HG03039 (cell line): ENCODE measurements around the gene SCFD2.
"Not testable (repeated sequence)": the region's sequence is repeated elsewhere in the genome, so short reads cannot be mapped to it uniquely, and the experiment has no call there.

Source experiments
- ATAC-seq: cut with Tn5 transposase; IDR thresholded peaks from one replicate; pipeline ENCODE4 v1.9.1; 2021; ENCODE audit warnings: mild to moderate bottlenecking, moderate library complexity; ENCODE audit not compliant: unreplicated experiment

Gene SCFD2

DNA sequence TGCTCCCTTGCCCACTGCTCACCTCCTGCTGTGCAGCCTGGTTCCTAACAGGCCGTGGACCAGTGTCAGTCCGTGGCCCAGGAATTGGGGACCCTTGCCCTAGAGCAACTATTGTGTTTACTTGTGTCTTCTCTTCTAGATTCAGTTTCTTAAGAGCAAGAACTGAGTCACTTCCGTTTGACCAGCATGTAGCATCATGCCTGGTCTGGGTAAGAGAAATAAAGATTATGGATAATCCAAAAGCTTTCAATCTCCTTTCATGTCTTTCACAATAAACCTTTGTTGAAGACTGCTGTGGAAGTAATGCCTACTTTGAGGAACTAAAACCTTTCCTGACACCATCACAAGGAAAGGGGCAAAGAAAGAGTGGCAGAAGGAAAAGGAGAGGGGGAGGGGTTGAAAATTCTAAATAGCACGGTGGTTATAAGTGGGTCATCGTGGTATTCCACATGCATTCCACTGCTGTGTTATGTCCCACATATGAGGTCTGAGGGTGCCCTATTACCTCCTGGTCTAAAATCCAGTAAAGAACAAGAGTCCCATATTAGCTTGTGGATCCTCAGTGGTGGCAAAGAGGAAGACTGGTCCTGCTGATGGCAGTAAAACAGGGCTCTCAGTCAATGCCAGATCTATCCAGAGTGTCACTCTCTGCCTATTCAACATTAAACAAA, 370.4 kb downstream of the SCFD2 start:
- ATAC-seq, result no peak

DNA sequence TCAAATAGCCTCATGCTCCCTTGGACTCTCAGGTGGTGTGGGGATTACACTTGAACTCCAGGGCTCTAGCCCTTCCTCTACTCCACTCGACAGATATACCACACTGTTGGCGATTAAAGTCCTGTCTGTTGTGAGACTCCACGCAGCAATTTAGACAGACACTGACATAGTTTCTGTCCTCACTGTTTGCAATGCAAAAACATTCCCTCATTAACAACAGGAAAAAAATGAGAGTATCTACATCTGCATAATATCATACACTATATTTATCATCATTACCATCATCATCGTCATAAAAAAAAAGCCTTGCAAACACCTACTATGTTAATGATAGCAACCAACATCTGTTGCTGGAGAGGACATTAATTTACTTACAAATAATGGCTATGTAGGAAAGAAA, 371.3 kb downstream of the SCFD2 start:
- ATAC-seq, result no peak

DNA sequence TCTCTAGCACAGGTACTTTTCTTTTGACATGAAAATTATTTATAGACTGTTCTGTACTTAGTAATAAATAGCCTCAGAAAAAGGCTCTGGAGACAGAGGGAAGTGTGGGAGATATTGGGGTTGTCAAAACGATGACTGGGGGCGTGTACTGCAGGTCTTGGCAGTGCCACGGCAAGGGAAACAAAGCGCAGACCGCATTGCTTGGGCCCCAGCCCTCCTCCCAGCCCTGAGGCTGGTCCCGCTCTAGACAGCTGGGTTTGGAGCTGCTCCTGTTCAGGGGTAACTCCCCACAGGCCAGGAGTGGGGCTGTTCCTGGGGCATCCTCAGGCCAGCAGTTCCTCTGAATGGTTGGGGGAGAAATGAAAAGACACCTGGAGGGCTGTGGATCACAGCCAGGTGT, 372.1 kb downstream of the SCFD2 start:
- ATAC-seq, result no peak

DNA sequence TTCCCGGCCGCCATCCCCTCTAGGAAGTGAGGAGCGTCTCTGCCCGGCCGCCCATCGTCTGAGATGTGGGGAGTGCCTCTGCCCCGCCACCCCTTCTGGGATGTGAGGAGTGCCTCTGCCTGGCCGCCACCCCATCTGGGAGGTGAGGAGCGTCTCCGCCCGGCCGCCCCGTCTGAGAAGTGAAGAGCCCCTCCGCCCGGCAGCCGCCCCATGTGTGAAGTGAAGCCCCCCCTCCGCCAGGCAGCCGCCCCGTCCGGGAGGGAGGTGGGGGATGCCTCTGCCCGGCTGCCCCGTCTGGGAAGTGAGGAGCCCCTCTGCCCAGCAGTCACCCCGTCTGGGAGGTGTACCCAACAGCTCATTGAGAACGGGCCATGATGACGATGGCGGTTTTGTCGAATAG, 373.3 kb downstream of the SCFD2 start:
- not testable (repeated sequence) for ATAC-seq

DNA sequence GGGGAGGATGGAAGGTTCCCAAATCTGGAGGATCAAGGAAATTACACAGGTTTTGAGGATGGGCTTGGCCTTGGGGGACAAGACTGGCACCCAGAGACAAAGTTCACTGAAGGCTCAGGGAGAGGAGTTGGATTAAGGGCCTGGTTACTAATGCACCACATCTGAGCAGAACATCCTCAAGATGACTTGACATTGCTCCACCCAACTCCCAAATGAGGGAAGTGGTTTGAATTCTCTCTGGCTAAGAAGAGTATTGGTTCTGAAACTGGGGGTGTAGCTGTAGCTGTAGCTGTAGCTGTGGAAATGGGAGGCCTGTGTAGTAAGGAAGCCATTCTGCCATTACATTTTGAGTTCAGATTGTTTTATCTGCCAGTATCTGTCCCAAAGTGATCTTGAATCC, 374.4 kb downstream of the SCFD2 start:
- no peak for ATAC-seq

DNA sequence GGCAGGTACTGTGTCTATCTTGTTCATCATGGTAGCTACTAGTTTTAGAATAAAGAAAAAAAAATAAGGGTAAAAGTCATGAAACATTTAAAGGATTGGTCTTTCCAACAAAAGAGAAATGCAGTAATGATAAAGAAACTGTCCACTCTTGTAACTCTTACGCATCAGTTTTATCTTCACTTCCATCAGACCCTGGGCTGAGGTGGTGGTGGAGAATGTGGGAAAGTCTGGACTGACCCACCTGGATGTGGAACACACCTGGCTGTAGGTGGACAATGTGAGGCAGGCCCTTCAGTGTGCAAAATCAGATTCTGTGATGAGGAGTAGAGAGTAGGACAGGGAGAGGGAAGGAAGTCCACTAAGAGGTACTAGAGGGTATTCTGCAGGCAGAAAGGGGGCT, 375.2 kb downstream of the SCFD2 start:
- ATAC-seq, result no peak

DNA sequence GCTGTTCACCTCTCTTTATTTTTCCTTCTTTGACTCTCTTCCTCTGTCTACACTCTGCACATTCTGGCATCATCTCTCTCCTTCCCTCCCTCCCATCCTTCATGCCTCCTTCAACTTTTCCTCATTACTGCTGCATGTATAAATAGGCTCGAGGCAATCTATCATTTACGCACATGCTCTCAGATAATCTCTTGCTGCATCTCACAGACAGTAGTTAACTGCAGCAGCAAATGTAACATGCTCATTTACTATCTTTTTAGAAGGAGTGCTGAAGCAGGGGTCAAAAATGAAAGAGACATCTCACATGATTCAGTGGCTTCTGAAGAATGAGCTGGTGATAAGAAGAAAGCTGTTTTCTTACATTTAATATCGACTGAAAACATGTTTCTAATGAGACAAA, 376.0 kb downstream of the SCFD2 start:
- no peak for ATAC-seq

DNA sequence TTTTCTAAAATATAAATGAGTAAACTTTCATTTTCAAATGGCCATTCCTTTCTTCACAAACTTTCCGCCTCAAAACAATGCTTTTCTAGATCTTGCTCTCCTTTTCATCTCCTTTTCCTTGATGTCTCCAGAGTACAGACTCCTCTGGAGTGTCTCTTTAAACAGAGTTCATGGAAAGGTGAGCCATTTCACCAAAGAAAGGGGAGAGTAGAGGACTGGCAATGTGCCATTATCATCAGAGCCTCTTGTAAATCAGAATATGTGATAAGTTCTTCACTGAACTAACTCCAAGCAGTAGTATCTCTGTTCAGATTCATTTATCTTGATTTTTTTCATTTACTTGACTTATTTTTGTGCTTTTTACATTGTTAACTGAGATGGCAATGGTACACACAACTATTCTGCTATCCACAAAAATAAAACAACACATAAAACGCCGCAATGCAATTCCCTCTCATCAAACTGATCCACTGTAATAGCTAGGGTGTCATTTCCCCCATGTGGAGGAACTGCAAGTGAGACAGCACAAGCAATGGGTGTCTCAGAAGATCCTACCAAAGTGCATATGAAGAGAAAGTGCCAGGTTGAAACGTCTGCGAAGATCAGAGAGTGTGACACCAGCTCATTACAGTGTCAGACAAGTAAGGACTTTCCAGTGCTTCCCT, 378.3 kb downstream of the SCFD2 start:
- ATAC-seq, result no peak

DNA sequence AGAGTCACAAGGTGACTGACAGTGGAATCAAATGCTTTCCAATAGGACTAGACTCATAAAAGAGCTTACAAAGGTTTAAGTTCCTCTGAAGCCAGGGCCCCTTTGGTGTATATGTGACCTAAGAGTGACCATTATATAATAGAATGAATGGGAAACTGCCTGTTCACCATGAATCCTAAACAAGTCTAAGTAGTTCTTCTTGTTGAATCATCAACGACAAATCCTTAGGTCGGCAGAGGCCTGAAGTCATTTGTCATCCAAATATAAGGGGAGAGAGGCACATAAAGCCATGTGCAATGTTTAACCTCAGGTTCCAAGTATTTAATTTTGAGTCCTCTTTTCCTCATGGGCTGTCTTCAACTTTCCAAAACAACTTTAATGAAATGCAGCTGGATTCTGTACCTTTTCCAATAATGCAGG, 381.4 kb downstream of the SCFD2 start:
- no peak for ATAC-seq

DNA sequence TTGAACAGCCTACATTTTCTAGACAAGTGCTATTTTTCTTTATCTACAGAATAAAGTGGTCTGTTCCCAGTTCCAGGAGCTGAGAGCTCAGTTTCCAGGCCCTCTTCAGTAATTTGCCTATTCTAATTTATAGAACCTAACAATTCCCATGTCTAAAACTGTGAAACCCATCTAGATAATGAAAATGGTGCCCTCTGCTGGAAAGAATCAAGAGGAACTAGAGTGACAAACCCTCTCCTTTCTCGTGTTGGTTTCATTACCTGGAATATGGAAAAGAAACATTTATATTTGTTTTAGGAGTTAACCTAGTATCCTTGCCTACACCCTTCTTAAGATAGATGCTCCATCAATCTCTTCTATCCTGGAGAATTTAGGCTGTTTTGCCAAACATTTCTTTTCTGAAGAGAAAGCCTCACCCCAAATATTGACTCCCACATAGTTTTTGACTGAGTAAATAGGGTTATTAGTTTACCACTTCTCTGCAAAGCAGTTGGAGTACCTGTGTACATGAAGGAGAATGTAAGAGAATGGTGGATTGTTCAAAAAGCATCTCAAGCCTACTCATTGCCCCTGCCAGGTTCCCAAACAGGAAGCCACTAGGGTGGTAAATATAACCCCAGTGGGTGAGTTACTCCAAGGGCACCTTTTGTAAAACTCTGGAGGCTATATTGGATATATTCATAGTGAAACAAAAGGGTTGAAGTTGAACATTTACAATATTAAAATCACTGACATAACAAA, 382.1 kb downstream of the SCFD2 start:
- no peak for ATAC-seq

DNA sequence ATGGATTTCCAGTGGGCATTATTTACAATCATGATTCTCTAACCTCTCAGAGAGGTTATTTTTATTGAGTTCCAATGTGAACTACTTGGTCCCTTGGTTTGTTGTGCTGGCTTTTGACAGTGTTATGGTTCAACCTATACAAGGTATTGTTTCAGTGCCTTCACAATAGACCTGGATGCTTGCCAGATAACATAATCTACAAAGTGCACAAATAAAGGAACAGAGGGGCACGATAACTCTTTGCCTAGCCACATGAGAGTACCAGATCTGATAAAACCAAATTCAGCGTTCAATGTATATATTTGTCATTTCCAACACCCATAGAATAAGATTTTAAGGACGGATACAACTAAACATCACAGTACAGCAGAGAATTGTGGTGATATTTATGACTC, 382.9 kb downstream of the SCFD2 start:
- no peak for ATAC-seq

DNA sequence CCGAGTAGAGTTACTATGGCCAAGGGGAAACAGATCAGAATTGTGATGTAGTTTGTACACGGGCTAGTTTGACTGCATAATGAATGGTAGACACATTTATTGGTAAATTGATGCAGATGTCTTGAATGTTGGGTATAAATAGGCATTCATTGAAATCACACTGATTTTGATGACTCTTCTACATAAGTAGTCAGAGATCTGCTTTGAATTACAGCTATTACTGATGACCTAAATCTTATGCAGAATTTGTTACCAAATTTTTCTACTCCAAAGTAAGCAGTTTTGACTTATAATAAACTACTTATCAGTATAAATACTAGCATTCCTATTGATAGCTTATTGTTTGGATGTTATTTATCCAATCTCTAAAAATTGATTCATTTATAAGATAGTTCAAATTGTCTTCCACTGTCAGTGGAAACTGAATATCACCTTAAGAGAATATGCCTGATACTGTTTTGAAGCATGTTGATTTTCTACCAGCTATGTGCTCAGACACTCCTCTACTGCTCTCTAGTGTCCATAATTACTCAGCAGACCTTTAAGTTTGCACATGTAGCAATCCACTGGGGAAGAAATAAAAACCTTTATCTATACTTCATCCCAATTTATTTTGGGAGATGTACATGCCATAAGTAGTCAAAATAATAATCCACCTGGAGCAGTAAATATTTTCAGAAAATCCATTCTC, 383.5 kb downstream of the SCFD2 start:
- ATAC-seq, result no peak

DNA sequence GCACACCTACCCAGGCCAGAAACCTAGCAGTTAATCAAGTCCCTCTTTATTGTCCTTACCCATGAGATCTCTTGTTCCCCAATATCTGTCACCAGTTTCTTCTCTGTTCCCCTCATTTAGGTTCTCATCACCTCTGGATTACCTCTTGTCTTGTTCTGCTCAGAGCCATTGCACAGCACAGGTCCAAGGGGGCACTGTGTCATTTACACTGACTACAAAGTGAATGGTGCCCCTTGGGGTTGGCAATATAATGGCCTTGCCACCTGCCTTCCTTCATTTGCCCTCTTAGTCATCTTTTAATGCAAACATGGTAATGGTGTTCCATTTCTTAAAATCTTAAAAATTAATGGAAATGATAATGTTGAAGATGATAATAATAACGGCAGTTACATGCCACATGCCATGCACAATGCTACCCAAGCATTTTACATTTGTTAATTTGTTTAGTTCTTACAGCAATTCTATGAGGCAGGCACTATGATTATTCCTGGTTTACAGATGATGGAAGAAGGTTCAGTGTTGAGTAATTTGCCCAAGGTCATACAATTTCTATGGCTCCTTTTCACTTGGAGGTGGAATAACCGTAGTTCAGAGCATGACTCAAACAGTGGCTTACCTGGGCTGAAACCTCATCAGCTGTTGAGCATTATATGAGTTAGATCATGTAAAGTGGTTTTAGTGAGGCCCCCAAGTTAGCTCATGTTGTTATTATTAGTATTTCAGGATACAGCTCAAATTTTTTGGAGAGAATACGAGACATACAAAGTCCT, 385.9 kb downstream of the SCFD2 start:
- ATAC-seq, result no peak

DNA sequence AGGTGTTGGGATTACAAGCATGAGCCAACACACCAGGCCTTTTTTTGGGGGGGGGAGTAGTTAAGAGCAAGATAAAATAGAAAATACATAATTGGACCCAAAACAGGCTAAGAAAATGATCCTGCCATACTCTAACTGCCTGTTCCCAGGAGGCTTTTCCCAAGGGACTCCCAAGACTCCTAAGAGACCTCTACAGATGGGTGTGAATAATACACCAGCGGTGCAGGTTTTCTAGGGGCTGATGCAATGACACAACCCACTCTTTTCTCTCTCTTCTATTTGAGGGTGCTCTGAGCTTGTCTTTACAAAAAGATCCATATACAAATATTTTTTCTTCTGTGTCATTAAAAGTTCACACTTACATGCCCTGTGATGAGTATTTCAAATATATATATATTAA, 386.8 kb downstream of the SCFD2 start:
- ATAC-seq, result no peak

DNA sequence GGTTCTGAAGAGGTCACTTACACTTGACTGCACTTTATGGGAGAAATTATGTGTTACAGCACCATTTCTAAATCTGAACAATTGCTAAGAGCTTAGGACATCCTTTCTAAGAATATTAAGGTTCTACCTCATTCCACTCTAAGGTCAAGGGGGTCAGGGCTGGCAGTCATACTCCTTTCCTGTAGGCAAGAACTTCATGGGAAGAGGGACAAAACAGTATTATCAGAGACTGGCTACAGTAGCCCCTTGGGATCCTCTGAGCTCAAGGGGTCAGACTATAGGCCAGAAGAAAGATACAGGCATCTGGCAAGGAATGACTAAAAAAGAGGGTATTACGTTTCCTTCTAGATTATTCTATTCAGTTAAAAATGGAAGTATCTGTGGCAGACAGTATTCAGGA, 388.6 kb downstream of the SCFD2 start:
- ATAC-seq, result no peak

DNA sequence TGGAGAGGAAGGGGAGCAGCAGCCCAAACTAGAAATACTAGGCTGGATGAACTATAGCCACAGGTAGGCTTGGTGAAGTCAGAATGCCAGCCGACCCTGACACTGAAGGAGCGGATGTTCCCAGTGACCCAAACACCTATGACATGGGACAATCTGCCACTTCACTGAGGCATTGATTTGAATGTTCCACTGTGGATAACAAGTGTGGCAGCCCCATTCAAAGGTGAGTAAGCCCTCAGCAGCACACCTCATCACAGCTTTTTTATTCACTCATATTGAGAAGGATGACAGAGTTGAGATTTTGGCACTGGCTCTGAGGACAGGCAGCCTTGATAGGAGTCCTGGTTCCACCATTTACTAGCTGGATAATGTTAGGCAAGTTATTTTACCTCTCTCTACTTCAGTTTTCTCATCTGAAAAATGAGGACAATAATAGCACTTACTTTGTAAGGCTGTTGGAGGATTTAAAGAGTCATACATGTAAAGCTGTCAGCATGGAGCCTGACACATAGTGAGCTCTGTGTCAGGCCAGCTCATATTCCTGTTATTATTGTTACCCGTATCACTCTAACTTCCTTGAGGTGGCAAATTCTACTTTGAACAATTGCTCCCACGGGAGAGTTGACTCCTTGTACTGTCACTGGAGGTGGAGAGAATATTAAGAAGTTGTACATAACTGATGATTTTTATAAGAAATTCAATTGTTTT, 389.2 kb downstream of the SCFD2 start:
- no peak for ATAC-seq

DNA sequence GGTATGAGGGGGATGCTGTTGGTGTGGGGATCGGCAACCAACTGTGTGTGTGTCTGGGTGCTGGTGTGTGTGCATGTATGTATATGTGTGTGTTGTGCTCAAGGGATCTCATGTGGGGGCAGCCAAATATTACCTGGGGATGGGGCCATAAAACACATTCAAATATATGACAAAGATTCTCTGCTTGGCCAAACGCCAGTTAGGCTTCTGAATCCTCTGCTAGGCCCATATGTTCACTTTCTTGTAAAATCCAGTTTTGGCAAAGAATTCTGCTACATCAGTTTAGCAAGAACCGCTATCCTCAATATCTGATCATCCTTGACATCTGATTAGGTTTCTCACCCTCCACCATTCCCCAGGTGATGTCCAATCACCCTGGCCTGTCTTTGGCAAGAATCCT, 397.2 kb downstream of the SCFD2 start:
- ATAC-seq, result no peak

DNA sequence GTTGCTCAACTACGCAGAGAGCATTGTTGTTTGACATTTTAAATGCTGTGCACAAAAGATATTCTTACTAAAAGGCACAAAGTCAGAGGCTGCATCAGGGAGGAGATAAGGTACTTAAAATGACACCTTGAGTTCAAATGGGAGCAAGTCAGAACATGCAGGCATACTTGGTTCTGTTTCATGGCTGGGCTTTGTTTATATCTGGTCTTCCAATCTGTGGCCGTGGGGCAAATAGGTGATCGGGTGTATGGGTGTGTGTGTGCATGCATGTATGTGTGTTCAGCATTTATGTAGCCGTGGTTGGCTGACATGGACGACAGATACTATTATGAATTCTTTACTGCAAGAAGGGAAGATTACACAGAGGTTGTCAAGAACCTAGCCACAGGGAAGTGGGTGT, 397.6 kb downstream of the SCFD2 start:
- ATAC-seq, result no peak

DNA sequence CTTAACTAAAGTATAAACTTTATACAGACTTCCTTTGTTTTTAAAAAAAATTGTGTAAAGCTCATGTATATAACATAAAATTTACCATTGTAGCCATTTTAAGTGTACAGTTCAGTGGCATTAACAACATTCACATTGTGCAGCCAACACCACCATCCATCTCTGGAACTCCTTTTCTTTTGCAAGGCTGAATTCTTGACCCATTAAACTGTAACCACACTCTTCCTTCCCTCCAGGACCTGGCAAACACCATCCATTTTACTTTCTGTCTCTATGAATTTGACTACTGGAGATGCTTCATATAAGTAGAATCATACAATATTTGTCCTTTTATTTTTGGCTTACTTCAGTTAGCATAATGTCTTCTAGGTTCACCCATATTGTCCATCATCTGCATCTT, 399.1 kb downstream of the SCFD2 start:
- ATAC-seq, result no peak

DNA sequence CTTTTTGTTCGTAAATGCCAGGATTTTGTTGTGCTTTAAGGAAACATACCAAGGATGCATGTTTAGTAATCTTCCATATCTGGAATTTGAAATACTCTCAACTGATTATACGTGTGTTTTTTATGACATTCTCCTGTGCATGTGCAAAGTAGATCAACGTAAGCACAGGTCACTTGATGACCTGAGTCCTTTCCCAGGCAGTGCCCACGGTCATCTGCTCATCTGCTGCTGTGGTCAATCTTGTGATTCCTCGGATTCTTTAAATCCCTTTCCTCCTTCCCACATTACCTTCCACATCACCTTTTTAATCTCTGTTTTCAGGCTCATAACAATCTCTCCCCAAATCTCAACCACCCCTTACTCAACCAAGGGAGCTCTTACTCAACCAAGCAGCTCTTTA, 399.7 kb downstream of the SCFD2 start:
- ATAC-seq, result no peak
